GM19025 (cell line): Measurements from ENCODE around the gene FUT7.
"Not testable (repeated sequence)": the region's sequence is repeated elsewhere in the genome, so short reads cannot be mapped to it uniquely, and the experiment has no call there.

Experiments
- ATAC-seq: cut with Tn5 transposase; IDR thresholded peaks from one replicate; pipeline ENCODE4 v1.9.1; 2021; ENCODE audit warnings: mild to moderate bottlenecking, low read depth, moderate library complexity; ENCODE audit not compliant: unreplicated experiment

Gene FUT7

DNA sequence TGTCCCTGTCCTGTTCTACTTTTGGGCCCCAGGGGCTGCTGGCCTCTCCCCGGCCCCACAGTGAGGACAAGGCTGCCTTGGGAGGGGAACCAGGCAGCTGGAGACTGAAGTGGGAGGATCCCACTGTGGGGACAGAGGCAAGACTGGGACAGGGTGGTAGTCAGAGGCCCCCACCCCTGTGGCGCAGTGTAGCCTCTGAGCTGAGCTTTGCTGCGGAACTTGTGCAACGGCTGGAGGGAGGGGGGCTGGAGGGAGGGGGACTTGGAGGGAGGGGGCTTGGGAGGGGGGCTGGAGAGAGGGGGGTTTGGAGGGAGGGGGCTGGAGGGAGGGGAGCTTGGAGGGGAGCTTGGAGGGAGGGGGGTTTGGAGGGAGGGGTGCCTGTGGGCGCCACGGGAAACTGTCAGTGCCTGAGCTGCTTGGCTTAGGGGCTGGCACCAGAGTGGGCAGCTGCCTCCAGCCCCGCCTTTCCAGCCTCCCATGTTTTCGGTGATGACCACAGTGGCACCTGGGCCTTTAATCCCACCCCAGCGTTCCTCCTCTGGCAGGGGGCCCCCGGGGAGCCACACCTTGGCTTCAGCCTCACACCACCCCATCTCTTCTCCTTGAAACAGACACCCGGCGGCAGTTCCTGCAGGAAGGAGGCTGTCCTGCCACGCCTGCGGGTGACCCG lies 2.3 kb upstream of the FUT7 start:
- ATAC-seq, result no peak

DNA sequence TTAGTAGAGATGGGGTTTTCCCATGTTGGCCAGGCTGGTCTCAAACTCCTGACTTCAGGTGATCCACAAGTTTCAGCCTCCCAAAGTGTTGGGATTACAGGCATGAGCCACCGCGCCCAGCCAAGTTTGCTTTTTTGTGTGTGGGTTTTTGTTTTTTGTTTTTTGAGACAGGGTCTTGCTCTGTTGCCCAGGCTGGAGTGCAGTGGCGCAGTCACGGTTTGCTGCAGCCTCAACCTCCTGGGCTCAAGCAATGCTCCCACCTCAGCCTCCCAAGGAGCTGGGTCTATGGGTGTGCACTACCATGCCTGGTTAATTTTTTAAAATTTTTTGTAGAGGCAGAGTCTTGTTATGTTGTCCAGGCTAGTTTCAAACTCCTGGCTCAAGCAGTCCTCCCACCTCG lies 1.6 kb upstream of the FUT7 start:
- ATAC-seq, result not testable (repeated sequence)

DNA sequence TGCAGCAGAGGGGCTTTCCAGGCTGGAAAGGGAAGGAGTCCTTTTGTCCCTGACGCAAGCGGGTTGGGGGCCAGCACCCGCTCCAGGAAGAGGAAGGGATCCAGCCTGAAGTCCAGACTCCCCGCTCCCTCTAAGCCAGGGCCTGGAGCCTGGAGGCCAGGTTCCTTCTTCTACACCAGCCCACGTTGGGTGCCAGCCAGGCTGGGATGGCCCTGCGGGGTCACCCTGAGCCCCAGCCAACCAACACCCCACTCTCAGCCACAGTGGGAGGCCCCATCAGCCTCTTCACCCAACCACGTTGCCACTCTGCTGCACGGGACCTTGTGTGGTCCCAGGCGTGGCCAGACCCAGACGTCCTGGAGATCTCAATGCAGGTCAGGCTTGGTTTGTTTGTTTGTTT lies 970 bp upstream of the FUT7 start:
- ATAC-seq, result no peak

DNA sequence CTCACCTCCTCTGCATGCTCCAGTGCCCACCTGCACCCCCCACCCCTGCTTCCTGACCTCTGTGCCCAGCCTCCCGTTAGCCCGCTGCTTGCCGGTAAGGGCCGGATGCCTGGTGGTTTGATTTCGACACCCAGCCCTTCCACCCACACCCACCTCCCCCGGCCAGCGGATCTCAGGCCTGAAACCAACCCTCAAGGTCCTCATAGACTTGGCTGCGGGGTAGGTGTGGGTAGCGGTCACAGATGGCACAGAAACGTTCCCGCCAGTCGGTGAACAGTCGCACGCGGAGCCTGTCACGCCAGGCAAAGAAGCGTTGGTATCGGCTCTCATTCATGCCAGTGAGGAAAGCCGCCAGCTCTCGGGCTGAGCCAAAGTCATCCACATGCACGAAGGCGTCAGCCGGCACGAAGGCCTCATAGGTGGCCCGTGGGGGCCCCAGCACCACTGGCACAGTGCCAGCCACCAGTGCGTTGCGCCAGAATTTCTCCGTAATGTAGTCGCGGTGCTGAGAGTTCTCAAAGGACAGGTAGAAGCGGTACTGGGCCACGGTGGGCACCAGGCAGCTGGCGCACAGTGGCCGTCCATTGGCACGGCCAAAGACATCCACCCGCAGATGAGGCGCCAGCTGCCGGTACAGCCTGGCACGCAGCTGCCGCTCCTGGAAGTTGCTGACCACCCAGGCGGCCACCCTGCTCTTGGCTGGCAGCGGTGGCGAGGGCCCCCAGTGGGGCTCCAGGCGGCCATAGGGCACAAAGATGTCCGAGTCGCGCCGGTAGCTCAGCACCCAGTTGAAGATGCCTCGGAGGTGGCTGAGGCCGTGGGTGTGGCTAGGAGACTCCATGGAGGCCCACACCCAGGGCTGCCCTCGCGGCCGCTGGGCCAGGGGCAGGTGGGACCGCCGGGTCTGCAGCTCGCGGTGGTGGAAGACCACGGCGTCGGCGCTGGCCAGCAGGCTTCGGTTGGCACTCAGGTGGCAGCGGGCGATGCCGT lies 1.1 kb downstream of the FUT7 start:
- no peak for ATAC-seq

DNA sequence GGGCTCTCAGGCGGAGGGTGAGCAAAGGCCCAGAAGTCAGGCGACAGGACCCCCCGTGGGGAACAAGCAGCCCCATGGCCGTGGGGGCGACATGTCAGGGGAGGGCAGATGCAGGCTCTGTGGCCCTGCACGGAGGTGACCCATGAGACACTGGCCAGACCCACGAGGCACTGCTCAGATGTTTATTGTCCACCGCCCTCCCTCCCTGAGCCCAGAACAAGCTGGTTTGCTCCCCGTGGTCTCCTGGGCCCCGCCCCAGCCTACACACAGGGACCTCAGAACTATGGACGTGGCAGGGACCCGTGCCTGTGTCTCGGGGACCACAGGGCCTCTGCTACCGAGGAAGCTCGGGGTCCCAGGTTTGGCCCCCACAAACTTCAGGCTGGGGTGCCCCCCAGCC lies 1.9 kb downstream of the FUT7 start:
- no peak for ATAC-seq

DNA sequence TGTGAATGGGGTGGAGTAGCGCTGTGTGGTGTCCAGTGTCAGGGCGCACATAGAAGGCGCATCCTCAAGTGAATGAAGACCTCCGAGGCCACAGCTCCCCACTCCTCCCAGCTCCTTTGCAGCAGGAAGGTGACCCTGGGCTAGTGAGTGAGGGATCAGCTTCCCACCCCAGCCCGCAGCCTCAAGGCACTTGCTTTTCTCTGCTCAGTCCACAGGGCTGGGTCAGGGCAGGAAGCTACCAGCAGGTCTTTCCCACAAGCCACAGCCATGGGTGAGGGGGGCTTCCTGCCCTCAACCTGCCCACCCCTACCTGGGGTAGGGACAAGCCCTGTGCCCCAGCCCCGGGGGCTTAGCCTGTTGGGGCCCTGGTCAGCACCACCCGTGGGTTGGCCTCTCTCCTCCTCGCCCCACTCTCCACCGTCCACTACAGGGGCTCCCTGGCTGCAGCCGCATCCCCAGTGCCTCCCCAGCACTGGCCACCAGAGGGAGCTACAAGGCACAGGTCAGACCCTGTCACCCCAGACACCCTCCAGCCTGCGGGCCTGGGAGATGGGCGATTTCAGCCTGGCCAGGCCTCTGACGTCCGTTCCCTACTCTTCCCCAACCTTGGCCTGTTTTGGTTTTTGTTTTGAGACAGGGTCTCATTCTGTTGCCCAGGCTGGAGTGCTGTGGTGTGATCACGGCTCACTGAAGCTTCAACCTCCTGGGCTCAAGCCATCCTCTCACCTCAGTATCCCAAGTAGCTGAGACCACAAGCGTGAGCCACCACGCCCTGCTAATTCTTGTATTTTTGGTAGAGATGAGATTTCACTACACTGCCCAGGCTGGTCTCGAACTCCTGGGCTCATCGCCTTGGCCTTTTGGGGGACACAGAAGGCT lies 2.6 kb downstream of the FUT7 start:
- no peak for ATAC-seq

DNA sequence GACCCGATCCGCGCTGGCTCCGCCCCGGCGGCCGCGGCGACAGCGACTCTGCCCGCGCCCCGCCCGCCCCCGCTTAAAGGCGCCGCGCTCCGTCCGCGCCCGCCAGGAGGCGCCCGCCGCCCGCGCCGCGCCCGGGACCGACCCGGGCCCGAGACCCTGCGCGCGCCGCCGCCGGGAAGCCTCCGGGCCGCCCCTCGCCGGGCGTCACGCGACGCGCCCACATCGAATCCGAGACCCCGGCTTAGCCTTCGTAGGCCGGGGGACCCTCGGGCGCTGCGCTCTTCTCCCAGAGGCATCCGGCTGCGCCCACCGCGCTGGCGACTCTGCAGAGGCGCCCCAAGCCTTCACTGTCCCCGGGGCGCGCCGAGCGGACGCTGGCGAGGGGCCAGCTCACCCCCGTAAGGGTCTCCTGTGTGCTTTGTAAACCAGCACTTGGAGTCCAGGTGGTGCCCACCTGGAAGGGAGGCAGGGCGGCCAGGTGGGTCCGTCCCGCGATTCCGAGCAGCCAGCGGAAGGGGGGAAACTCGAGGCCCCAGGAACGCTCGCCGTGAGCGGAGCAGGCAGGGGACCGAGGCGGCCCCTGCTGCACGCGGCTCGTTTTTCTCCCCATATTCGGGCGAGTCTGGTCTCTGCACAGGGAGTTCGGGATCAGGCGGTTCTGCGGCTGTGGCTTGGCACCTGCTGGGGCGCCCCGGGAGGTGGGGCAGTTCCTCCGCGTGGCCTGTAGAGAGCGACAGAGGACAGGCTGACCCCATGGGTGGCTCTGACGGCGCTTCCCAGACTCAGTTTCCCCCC lies 3.4 kb downstream of the FUT7 start:
- no peak for ATAC-seq

DNA sequence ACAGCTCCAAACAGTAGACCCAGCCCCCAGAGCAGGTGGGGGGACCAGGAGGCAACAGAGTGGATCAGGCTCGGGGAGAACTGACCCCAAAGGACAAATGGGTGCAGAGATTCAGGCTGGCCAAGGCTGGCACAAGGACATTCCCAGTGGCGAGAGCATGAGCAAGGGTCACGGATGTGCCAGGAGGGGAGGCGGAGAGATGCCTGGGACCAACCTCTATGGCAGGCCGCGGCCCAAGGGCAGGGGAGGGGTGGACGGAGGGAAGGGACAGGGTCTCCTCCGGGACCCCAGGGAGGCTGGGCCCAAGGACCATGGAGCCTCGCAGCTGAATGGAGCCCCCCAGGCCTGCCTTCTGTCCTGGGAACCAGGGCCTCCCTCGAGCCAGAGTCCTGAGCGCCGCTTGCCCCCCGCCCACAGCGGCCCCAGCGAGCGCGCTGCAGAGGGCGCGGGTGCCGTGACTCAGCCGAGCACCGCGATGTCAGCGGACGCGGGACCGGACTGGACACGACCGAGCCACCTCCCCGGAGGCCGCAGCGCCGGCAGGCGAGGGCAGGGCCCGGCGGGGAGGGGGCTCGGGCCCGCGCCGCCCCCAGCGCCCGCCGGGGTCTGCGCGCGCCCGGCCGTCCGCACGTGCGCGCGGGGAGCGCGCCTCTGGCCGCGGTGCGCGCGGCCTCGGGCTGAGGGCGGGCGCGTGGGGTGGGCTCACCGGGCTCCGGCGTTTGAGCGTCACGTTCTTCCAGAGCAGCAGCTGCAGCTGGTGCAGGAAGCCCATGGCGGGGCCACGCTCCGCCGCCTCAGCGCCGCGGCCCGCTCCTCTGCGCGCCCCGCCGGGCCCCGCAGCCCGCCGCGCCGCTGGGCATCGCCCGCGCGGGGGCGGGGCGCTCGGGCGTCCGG lies 4.3 kb downstream of the FUT7 start, which contains the start of gene ABCA2:
TSS of gene ABCA2 (minus strand) at position 869 of the 894 bp plus-strand sequence. CDS start at position 772, 97 bp downstream.
- no peak for ATAC-seq

DNA sequence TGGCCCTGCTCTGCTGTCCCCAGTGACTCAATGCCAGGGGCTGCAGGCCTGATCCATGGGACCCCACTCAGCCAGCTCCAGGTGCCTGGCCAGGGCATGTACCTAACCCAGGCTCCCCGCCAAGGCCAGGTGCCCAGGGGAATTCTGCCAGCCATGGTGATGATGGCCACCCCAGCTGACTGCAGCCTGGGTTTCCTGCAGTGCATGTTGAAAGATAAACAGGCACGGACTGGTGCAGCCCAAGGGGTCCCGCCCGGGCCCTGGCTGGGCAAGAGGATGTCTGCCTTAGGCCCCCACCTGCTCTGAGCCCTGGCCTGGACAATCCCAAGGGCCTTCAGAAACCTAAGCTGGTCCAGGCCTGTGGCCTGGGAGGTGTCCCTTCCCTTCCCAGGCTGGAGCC lies 5.1 kb downstream of the FUT7 start:
- ATAC-seq, result no peak

DNA sequence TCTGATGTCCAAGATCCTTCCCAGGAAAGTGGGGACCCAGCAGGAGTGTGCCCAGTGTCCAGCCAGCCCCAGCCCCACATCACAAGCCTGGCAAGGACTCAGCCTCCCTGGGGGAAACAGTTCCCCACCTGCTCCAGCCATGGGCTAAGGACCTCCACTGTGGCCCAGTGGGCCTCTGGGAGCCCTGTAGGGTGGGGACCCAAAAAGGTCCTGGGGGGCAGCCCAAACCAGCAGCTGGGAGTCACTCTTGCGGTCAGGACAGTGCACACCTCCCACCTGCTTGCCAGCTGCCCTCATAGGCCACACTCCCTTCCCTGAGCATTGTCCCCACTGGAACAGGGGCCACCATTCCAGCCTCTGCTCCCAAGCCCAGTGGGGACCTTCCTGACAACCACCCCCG lies 5.5 kb downstream of the FUT7 start:
- no peak for ATAC-seq

DNA sequence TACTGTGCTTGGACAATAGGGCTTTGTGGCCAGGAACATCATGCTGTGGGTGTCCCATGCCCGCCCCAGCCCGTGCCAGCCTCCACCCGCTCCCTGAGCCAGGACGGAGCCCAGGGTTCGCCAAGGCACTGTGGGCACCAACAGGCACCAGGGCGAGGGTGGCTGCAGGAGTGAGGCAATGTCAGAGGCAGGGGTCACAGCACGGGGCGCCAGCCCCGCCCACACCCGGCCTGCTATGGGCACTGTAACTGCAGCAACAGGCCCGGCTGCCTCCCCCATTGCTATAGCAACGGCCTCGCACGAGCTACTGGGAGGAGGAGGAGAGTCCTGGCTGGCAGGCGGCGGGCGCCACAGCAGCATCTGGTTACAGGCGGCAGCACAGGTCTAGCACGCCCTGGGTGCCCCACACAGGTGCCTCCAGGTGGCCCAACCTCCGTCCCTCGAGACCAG lies 6.3 kb downstream of the FUT7 start:
- ATAC-seq, result no peak

DNA sequence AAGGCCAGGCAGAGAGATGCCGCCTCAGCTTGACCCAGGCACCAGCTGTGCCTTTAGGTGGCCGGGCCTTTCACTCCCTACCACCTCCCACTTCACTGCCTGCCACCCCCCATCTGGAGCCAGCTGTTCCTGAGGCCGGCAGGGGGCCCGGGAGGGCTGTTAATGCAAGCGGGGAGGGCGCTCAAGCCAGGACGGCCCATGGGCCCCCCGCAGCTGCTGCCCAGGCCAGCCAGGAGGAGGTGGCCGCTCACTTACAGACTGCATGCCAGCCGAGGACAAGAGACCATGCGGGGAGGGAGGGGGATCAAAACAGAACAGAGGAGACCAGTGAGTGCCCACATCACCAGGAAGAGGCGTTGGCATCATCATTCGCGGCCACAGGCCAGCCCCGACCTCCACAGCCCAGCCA lies 8.3 kb downstream of the FUT7 start:
- no peak for ATAC-seq

DNA sequence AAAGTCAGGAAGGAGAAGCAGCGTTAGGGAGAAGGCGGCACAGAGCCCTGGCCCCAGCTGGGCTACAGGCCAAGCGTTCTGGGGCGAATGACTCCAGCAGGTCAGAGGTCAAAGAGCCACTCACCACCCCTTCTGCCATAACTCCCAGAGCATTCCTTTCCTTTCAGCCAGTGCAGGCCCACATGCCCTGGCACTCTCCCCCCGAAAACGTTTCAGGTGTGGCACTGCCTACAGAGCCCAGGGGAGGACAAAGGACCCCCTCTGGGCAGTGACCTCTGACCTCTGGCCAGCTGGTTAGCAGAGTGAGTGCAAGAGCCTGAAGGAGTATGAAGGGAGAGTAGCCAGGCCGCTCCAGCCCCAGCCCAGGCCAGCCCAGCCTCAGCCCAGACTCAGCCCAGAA lies 8.7 kb downstream of the FUT7 start:
- no peak for ATAC-seq

DNA sequence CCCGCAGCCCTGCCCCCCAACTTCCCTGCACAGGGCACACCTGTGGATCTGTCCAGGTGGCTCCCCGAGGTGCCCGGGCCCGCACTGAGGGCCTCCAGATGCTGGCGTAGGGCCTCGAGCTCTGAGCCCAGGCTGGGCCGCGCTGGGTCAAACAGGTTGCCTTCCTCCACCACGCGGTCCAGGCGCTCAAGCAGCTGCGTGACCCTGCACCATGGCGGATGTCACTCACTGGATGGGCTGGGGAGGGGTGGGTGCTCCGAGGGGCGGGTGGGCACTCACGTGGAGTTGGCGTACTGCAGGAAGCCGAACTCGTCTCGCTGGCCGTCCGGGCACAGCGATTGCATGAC lies 9.3 kb downstream of the FUT7 start:
- ATAC-seq, result no peak

DNA sequence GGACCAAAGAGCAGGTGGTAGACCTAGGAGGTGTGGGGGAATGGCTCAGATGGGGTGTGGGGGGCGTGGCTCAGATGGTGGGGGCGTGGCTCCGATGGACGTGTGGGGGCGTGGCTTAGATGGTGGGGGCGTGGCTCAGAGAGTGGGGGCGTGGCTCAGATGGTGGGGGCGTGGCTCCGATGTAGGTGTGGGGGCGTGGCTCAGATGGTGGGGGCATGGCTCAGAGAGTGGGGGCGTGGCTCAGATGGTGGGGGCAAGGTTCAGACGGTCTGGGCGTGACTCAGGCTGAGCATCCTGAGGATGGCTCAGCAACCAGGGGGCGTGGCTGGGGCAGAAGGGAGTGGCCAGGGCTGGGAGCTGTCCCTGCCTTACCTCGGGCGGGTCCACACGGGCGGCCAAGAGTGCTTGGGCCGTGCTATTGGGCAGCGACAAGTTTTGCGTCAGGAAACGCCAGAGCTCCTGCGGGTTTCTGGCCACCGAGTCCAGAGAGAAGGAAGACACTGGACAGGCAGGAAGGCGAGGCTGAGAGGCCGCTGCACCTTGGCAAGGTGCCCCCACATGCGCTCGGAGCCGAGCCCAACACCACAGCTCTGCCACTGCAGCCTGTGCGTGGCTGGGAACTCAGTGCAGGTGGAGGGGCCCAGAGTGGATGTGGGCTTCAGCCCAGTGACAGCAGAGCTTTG lies 9.8 kb downstream of the FUT7 start:
- no peak for ATAC-seq

DNA sequence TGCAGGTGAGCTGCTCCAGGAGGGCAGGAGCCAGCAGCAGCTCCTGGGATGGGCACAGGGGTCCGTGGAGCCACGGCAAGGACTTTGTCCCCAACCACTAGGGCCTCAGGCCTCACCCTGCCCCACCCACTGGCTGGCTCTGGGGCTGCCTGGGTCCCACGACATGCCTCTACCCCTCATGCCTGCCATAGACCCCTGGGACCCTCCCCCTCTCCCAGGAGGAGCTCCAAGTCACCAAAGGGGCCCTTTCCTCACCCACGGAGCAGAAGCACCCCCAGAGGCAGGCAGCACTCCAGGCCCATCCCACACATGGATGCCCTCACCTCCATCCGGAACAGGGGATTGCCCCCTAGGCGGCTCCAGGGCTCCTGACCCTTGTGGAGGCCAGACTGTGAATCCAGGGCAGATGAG lies 10.3 kb downstream of the FUT7 start:
- no peak for ATAC-seq

DNA sequence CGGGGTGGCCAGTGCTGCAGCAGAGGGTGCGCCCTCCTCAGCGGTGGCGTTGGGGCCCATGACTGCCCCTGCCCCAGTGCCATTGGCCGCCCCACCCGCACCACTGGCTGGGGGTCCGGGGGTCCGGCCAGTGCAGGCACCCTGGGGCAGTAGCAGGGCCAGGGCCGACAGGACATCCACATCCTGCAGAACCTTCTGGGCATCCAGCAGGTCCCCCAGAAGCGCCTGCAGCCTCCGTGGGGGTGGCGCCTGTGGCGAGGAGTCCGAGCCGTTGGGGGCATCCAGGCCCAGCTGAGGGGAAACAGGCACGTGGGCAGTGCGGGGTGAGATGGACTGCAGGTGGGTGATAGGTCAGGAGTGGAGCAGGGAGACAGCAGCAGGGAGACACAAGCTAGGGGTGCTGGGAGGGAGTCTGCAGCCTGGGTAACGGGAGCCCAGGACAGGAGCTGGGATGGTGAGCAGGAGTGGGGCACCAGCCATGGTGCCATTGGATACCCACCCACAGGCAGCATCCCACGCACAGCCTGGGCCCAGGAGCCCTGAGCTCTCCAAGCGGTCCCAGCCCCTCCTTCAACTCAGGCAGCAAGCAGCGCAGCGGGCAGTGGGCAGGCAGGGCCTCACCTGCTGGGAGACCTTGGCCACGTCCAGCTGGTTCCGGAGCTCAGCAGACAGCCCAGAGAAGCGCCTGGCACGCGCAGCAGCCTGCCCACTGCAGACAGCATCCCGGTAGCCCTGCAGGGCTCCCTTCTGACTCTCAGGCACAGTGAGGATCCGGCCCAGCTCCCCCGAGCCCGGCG lies 10.9 kb downstream of the FUT7 start:
- no peak for ATAC-seq
